Panc1 (cell line): ENCODE results near the gene SRSF4. TPM values are rescaled to one million over a fixed set of nuclear protein-coding genes. Genes with fewer than 3 reads are reported as not detected.
A peak's percentile ranks its signal among the peaks of the same experiment; 100 is the strongest.

Experiments used
- ATAC-seq: fragments of 200-7000 bp; cut with Tn5 transposase; 2 replicates; pipeline ENCODE4 v1.9.1; 2020; ENCODE audit warnings: mild to moderate bottlenecking, moderate library complexity
- BruUV-seq: library from RNA; stranded (reverse); fragments of 400-500 nt; replicated peaks from 2 replicates; lab custom pipeline; 2021; lab: Mats Ljungman, UMichigan
- CTCF ChIA-PET: fragments of 300-600 bp; sonication (Branson Sonifier 250); formaldehyde crosslinking; loops from one replicate; lab custom pipeline; 2022; ENCODE audit warnings: antibody characterized with exemption; lab: Charles Lee
- POLR2A ChIA-PET: fragments of 300-600 bp; sonication (Branson Sonifier 250); formaldehyde crosslinking; loops from one replicate; lab custom pipeline; 2022; ENCODE audit warnings: antibody characterized with exemption; lab: Charles Lee
- DNase-seq: peaks from one replicate; pipeline ENCODE4 v3.0.0-alpha.2; 2010; ENCODE audit warnings: low read depth, low spot score
- H3K27ac ChIP-seq: 2 replicates; pipeline ENCODE4 v1.5.1; 2011; ENCODE audit warnings: mild to moderate bottlenecking, low read length, inconsistent platforms
- H3K27me3 ChIP-seq: fragments of 200-500 bp; sonication (Bioruptor generic); 2 replicates; pipeline ENCODE4 v1.6.0; 2014; ENCODE audit warnings: low read length, inconsistent platforms; ENCODE audit not compliant: control insufficient read depth, insufficient read depth
- H3K36me3 ChIP-seq: fragments of 200-500 bp; sonication (Bioruptor generic); 2 replicates; pipeline ENCODE4 v1.5.1; 2014; ENCODE audit warnings: inconsistent platforms, mild to moderate bottlenecking, low read length, moderate library complexity; ENCODE audit not compliant: control insufficient read depth, insufficient read depth
- H3K4me1 ChIP-seq: 2 replicates; pipeline ENCODE4 v1.5.1; 2011; ENCODE audit warnings: inconsistent platforms, mild to moderate bottlenecking, low read length, moderate library complexity; ENCODE audit not compliant: control insufficient read depth, insufficient read depth
- H3K4me3 ChIP-seq, 2 experiments: 2 replicates each; pipeline ENCODE4 v1.5.1; 2011 to 2012; ENCODE audit warnings: low read depth in 2 of 2, low read length in 2 of 2, mild to moderate bottlenecking in 2 of 2, inconsistent platforms in 1 of 2, moderate library complexity in 1 of 2
- H3K9me3 ChIP-seq: fragments of 200-500 bp; sonication (Bioruptor generic); 2 replicates; pipeline ENCODE4 v1.5.1; 2014; ENCODE audit warnings: low read depth, mild to moderate bottlenecking, inconsistent platforms, low read length, moderate library complexity; ENCODE audit not compliant: control insufficient read depth, insufficient read depth
- POLR2AphosphoS5 ChIP-seq: IDR thresholded peaks from 2 replicates; pipeline ENCODE4 v1.6.1; 2012; ENCODE audit warnings: mild to moderate bottlenecking, low read depth, low read length, moderate library complexity
- SIN3A ChIP-seq: IDR thresholded peaks from 2 replicates; pipeline ENCODE4 v1.6.1; 2012; ENCODE audit warnings: low read depth, mild to moderate bottlenecking, low read length, moderate library complexity, borderline replicate concordance; ENCODE audit not compliant: insufficient read depth
- TCF7L2 ChIP-seq: IDR thresholded peaks from 2 replicates; pipeline ENCODE4 v1.6.1; 2011; ENCODE audit warnings: mild to moderate bottlenecking, low read depth, low read length, inconsistent platforms
- in situ Hi-C: cut with HindIII; loops from 2 replicates; pipeline ENCODE4 v1.10.0; 2016; ENCODE audit warnings: low sequenced_read_pairs, low pct_unique_long_range_greater_than_20kb
- intact Hi-C: fragments of 100-400 bp; cut with micrococcal nuclease; formaldehyde crosslinking; loops from one replicate; pipeline ENCODE4 v1.10.0; 2022; ENCODE audit not compliant: unreplicated experiment
- total RNA-seq: library from RNA; stranded (reverse); gene quantifications from one replicate; pipeline ENCODE4 v1.2.1, GENCODE V29; 2021; ENCODE audit not compliant: unreplicated experiment
- TF ChIP-seq, protein P1 (sequence below): fragments of 450-650 bp; IDR thresholded peaks from 2 replicates; pipeline ENCODE4 v1.5.1; 2017; ENCODE audit warnings: mild to moderate bottlenecking
- TF ChIP-seq, protein P2 (sequence below), 2 experiments: IDR thresholded peaks; 2 replicates each; pipeline ENCODE4 v1.6.1; 2011 to 2012; ENCODE audit warnings: low read depth in 2 of 2, control low read depth in 1 of 2, low read length in 1 of 2, mild to moderate bottlenecking in 1 of 2, moderate library complexity in 1 of 2; ENCODE audit not compliant: insufficient read depth in 1 of 2

SRSF4 gene
- total RNA-seq, 1 experiment from 2014 or later = 77.5 TPM

DNA sequence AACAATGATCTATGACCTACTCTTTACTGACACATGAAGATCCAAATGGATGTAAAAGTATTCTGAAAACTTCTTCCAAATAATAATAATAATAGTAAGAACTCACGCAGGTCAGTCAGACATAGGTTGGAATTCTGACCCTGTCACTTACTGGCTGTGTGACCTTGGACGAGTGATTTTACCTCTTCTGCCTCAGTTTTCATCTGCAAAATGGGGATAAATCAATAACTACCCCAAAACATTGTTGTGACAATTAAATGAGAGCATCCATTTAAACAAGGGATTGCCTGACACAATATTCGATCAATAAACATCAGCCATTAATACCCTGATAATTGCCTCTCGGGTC lies 48.5 kb upstream of the SRSF4 start:
- BruUV-seq = no TSS peak
- ATAC-seq = no peak
- H3K4me3 ChIP-seq = peak overlapping the region; percentile 98 to 99
- H3K36me3 ChIP-seq = no peaks in the 10 kb centered on the region; the same call in 1 of the 2 replicates
- intact Hi-C loops = loop anchor here (10.0 kb wide), 1 partner anchor 475 kb away; no protein-coding TSS in a partner anchor
- TF ChIP-seq SIN3A = no peak
- TF ChIP-seq, protein P1, sequence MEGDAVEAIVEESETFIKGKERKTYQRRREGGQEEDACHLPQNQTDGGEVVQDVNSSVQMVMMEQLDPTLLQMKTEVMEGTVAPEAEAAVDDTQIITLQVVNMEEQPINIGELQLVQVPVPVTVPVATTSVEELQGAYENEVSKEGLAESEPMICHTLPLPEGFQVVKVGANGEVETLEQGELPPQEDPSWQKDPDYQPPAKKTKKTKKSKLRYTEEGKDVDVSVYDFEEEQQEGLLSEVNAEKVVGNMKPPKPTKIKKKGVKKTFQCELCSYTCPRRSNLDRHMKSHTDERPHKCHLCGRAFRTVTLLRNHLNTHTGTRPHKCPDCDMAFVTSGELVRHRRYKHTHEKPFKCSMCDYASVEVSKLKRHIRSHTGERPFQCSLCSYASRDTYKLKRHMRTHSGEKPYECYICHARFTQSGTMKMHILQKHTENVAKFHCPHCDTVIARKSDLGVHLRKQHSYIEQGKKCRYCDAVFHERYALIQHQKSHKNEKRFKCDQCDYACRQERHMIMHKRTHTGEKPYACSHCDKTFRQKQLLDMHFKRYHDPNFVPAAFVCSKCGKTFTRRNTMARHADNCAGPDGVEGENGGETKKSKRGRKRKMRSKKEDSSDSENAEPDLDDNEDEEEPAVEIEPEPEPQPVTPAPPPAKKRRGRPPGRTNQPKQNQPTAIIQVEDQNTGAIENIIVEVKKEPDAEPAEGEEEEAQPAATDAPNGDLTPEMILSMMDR = no peak
- no peak for TF ChIP-seq TCF7L2
- TF ChIP-seq, protein P2, sequence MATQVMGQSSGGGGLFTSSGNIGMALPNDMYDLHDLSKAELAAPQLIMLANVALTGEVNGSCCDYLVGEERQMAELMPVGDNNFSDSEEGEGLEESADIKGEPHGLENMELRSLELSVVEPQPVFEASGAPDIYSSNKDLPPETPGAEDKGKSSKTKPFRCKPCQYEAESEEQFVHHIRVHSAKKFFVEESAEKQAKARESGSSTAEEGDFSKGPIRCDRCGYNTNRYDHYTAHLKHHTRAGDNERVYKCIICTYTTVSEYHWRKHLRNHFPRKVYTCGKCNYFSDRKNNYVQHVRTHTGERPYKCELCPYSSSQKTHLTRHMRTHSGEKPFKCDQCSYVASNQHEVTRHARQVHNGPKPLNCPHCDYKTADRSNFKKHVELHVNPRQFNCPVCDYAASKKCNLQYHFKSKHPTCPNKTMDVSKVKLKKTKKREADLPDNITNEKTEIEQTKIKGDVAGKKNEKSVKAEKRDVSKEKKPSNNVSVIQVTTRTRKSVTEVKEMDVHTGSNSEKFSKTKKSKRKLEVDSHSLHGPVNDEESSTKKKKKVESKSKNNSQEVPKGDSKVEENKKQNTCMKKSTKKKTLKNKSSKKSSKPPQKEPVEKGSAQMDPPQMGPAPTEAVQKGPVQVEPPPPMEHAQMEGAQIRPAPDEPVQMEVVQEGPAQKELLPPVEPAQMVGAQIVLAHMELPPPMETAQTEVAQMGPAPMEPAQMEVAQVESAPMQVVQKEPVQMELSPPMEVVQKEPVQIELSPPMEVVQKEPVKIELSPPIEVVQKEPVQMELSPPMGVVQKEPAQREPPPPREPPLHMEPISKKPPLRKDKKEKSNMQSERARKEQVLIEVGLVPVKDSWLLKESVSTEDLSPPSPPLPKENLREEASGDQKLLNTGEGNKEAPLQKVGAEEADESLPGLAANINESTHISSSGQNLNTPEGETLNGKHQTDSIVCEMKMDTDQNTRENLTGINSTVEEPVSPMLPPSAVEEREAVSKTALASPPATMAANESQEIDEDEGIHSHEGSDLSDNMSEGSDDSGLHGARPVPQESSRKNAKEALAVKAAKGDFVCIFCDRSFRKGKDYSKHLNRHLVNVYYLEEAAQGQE (IDR thresholded peaks at IDR 0.05; ENCODE audit: insufficient read depth in 1 of 2, low read depth in 2 of 2, low read length in 1 of 2) = no peak
- no peak for TF ChIP-seq POLR2AphosphoS5
- peaks cover 10% of the 10 kb centered on the region for H3K4me1 ChIP-seq
- ChIA-PET CTCF (no interaction called here), POLR2A (no interaction called here)
- H3K9me3 ChIP-seq = no peaks in the 10 kb centered on the region
- H3K27me3 ChIP-seq = no peaks in the 10 kb centered on the region
- in situ Hi-C loops = no loop called here
- H3K27ac ChIP-seq = peak overlapping the region; percentile 86
- no peak for DNase-seq

DNA sequence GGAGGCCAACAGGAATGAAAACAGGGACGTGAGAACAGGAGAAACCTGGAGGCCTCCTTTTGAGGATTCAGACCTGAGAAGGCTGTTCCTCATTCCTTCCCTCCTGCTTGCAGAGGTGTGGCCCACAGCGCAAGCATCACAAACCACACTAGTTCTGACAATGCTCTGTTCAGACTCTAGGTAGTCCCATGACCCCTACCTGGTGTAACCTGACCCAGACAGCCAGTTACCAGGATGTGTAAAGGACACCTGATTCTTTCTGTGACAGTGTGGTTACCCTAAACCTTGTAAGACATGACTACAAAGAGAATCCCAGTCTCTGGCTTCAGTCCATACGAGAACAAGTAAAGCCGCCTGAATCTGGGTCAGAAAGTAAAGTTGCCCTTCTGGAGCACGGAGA lies 45.8 kb upstream of the SRSF4 start:
- H3K27ac ChIP-seq = no peak overlapping the region
- no peak overlapping the region for H3K4me3 ChIP-seq
- CTCF ChIA-PET = no interaction called here
- intact Hi-C loops = no loop called here
- in situ Hi-C loops = no loop called here
- peaks cover 10% of the 10 kb centered on the region for H3K4me1 ChIP-seq
- H3K9me3 ChIP-seq = no peaks in the 10 kb centered on the region
- no peaks in the 10 kb centered on the region; the same call in 1 of the 2 replicates for H3K36me3 ChIP-seq
- H3K27me3 ChIP-seq = no peaks in the 10 kb centered on the region
- POLR2A ChIA-PET = no interaction called here
- TF ChIP-seq, protein P2 (IDR thresholded peaks at IDR 0.05; ENCODE audit: insufficient read depth in 1 of 2, low read depth in 2 of 2, low read length in 1 of 2) = no peak
- TF ChIP-seq TCF7L2 = no peak
- no peak for TF ChIP-seq POLR2AphosphoS5
- no peak for TF ChIP-seq SIN3A
- TF ChIP-seq, protein P1 = no peak
- ATAC-seq (no peak), DNase-seq (no peak)
- no TSS peak for BruUV-seq
